ENCODE results near the gene MOV10L1. TPM values are rescaled to one million over a fixed set of nuclear protein-coding genes. Genes with fewer than 3 reads are reported as not detected.

MOV10L1 gene
- total RNA-seq, 1 experiment from 2014 or later = 0.26 TPM

- intact Hi-C loops (cut with micrococcal nuclease) = no loop called here
- Histone ChIP-seq H3K27me3 (ENCODE audit: low read length) (no peaks in the 10 kb centered on the region), H3K9ac (ENCODE audit: low read length) (no peak overlapping the region), H4K20me1 (ENCODE audit: low read length) (no peaks in the 10 kb centered on the region), H3K79me2 (ENCODE audit: low read length) (no peaks in the 10 kb centered on the region), H3F3A (ENCODE audit: low read length, unreplicated experiment) (no peaks in the 10 kb centered on the region), H3K4me3 (ENCODE audit: low read length) (no peak overlapping the region), H3K4me1 (ENCODE audit: insufficient read depth, low read length) (peaks cover 7% of the 10 kb centered on the region; the same call in 1 of the 2 replicates), H3K36me3 (ENCODE audit: low read depth, low read length) (no peaks in the 10 kb centered on the region), H2AFZ (ENCODE audit: low read length) (no peak overlapping the region), H3K9me2 (replicated peaks; ENCODE audit: low read length) (no peaks in the 10 kb centered on the region), H3K27ac (ENCODE audit: low read length) (no peak overlapping the region), H3K9me3 (ENCODE audit: low read length) (no peaks in the 10 kb centered on the region), H3K4me2 (ENCODE audit: low read length) (no peak overlapping the region)
- no TSS peak for BruUV-seq (replicated peaks)
- CTCF ChIA-PET = no interaction called here
- no peak for TF ChIP-seq CTCF (conservative IDR thresholded peaks at IDR 0.05; ENCODE audit: low read depth, low read length)
- TF ChIP-seq EZH2phosphoT487 (IDR thresholded peaks at IDR 0.05; ENCODE audit: borderline replicate concordance, low read length) = no peak
- TF ChIP-seq EZH2 (IDR thresholded peaks at IDR 0.05; ENCODE audit: low read length, unreplicated experiment) = no peak
- no peak for ATAC-seq
- no peak for DNase-seq
- POLR2A ChIA-PET (ENCODE audit: unreplicated experiment) = no interaction called here
These were observed 19.4 kb upstream of the MOV10L1 start for GRCh38 chr22:50070366-50070765.

- DNase-seq = peak; percentile 57
- Histone ChIP-seq H3K27me3 (ENCODE audit: low read length) (no peaks in the 10 kb centered on the region), H3K4me2 (ENCODE audit: low read length) (no peak overlapping the region; the same call in 1 of the 2 replicates), H3K27ac (ENCODE audit: low read length) (no peak overlapping the region), H3K9ac (ENCODE audit: low read length) (no peak overlapping the region), H3K9me2 (replicated peaks; ENCODE audit: low read length) (no peaks in the 10 kb centered on the region), H3F3A (ENCODE audit: low read length, unreplicated experiment) (no peaks in the 10 kb centered on the region), H3K36me3 (ENCODE audit: low read depth, low read length) (no peaks in the 10 kb centered on the region), H4K20me1 (ENCODE audit: low read length) (no peaks in the 10 kb centered on the region), H3K79me2 (ENCODE audit: low read length) (no peaks in the 10 kb centered on the region), H3K9me3 (ENCODE audit: low read length) (no peaks in the 10 kb centered on the region), H3K4me3 (ENCODE audit: low read length) (no peak overlapping the region), H3K4me1 (ENCODE audit: insufficient read depth, low read length) (peaks cover 7% of the 10 kb centered on the region; the same call in 1 of the 2 replicates), H2AFZ (ENCODE audit: low read length) (no peak overlapping the region)
- ATAC-seq = peak; percentile 83
- CTCF ChIA-PET = no interaction called here
- no TSS peak for BruUV-seq (replicated peaks)
- POLR2A ChIA-PET (ENCODE audit: unreplicated experiment) = no interaction called here
- intact Hi-C loops (cut with micrococcal nuclease) = no loop called here
- TF ChIP-seq EZH2 (IDR thresholded peaks at IDR 0.05; ENCODE audit: low read length, unreplicated experiment) (no peak), EZH2phosphoT487 (IDR thresholded peaks at IDR 0.05; ENCODE audit: borderline replicate concordance, low read length) (no peak), CTCF (conservative IDR thresholded peaks at IDR 0.05; ENCODE audit: low read depth, low read length) (no peak)
These were observed 18.2 kb upstream of the MOV10L1 start for GRCh38 chr22:50071432-50072166.

GRCh38 chr22:50072167-50072555 lies 17.6 kb upstream of the MOV10L1 start:
- Histone ChIP-seq H3K9me3 (ENCODE audit: low read length) (no peaks in the 10 kb centered on the region), H3K4me1 (ENCODE audit: insufficient read depth, low read length) (peaks cover 7% of the 10 kb centered on the region; the same call in 1 of the 2 replicates), H2AFZ (ENCODE audit: low read length) (no peak overlapping the region), H3K4me2 (ENCODE audit: low read length) (no peak overlapping the region), H3K36me3 (ENCODE audit: low read depth, low read length) (no peaks in the 10 kb centered on the region), H3F3A (ENCODE audit: low read length, unreplicated experiment) (no peaks in the 10 kb centered on the region), H4K20me1 (ENCODE audit: low read length) (no peaks in the 10 kb centered on the region), H3K27ac (ENCODE audit: low read length) (no peak overlapping the region), H3K27me3 (ENCODE audit: low read length) (no peaks in the 10 kb centered on the region), H3K9ac (ENCODE audit: low read length) (no peak overlapping the region), H3K4me3 (ENCODE audit: low read length) (no peak overlapping the region), H3K9me2 (replicated peaks; ENCODE audit: low read length) (no peaks in the 10 kb centered on the region), H3K79me2 (ENCODE audit: low read length) (no peaks in the 10 kb centered on the region)
- TF ChIP-seq EZH2phosphoT487 (IDR thresholded peaks at IDR 0.05; ENCODE audit: borderline replicate concordance, low read length) (no peak), EZH2 (IDR thresholded peaks at IDR 0.05; ENCODE audit: low read length, unreplicated experiment) (no peak), CTCF (conservative IDR thresholded peaks at IDR 0.05; ENCODE audit: low read depth, low read length) (no peak)
- no TSS peak for BruUV-seq (replicated peaks)
- ATAC-seq = no peak
- POLR2A ChIA-PET (ENCODE audit: unreplicated experiment) = no interaction called here
- CTCF ChIA-PET = no interaction called here
- DNase-seq = no peak
- intact Hi-C loops (cut with micrococcal nuclease) = no loop called here
